ENCODE results near the gene DRD4.

The DRD4 gene

GRCh38 chr11:617912-618682 is 19.0 kb upstream of the DRD4 start:
- Histone ChIP-seq H3K27ac (ENCODE audit: low read depth, low read length) (no peak overlapping the region), H3K36me3 (ENCODE audit: insufficient read depth, low read length) (peaks cover 1% of the 10 kb centered on the region), H3K4me1 (ENCODE audit: insufficient read depth, low read length) (peaks cover 13% of the 10 kb centered on the region), H3K4me3 (ENCODE audit: low read depth in 1 of 2, low read length in 2 of 2) (no peak overlapping the region), H3K9ac (ENCODE audit: low read length) (no peak overlapping the region), H3K27me3 (ENCODE audit: control insufficient read depth in 1 of 2, insufficient read depth in 2 of 2, low read length in 2 of 2) (peaks cover 0 to under 1% of the 10 kb centered on the region in 2 donors), H3K9me3 (ENCODE audit: low read length) (no peaks in the 10 kb centered on the region)

GRCh38 chr11:618856-619627 is 18.0 kb upstream of the DRD4 start:
- no peak overlapping the region for H3K9ac ChIP-seq (ENCODE audit: low read length)
- no peaks in the 10 kb centered on the region for H3K9me3 ChIP-seq (ENCODE audit: low read length)
- H3K4me1 ChIP-seq (ENCODE audit: insufficient read depth, low read length): peaks cover 13% of the 10 kb centered on the region
- no peak overlapping the region for H3K4me3 ChIP-seq (ENCODE audit: low read depth in 1 of 2, low read length in 2 of 2)
- no peaks in the 10 kb centered on the region for H3K36me3 ChIP-seq (ENCODE audit: insufficient read depth, low read length)
- peaks cover 0 to 8% of the 10 kb centered on the region in 2 donors for H3K27me3 ChIP-seq (ENCODE audit: control insufficient read depth in 1 of 2, insufficient read depth in 2 of 2, low read length in 2 of 2)
- H3K27ac ChIP-seq (ENCODE audit: low read depth, low read length): no peak overlapping the region

- H3K27ac ChIP-seq (ENCODE audit: low read depth, low read length): no peak overlapping the region
- H3K4me3 ChIP-seq (ENCODE audit: low read depth in 1 of 2, low read length in 2 of 2): no peak overlapping the region
- no peaks in the 10 kb centered on the region for H3K36me3 ChIP-seq (ENCODE audit: insufficient read depth, low read length)
Observed at GRCh38 chr11:619628-620050, 17.4 kb upstream of the DRD4 start.

GRCh38 chr11:620201-620600 is 16.9 kb upstream of the DRD4 start:
- Histone ChIP-seq H3K27me3 (ENCODE audit: control insufficient read depth in 1 of 2, insufficient read depth in 2 of 2, low read length in 2 of 2) (peaks cover 0 to 19% of the 10 kb centered on the region in 2 donors), H3K36me3 (ENCODE audit: insufficient read depth, low read length) (no peaks in the 10 kb centered on the region), H3K9ac (ENCODE audit: low read length) (no peak overlapping the region), H3K4me3 (ENCODE audit: low read depth in 1 of 2, low read length in 2 of 2) (no peak overlapping the region), H3K9me3 (ENCODE audit: low read length) (no peaks in the 10 kb centered on the region), H3K4me1 (ENCODE audit: insufficient read depth, low read length) (peaks cover 5% of the 10 kb centered on the region), H3K27ac (ENCODE audit: low read depth, low read length) (no peak overlapping the region)

More at GRCh38 chr11:619628-620050, 17.4 kb upstream of the DRD4 start:
- H3K9me3 ChIP-seq (ENCODE audit: low read length): no peaks in the 10 kb centered on the region
- peaks cover 7% of the 10 kb centered on the region for H3K4me1 ChIP-seq (ENCODE audit: insufficient read depth, low read length)
- H3K27me3 ChIP-seq (ENCODE audit: control insufficient read depth in 1 of 2, insufficient read depth in 2 of 2, low read length in 2 of 2): peaks cover 0 to 13% of the 10 kb centered on the region in 2 donors
- no peak overlapping the region for H3K9ac ChIP-seq (ENCODE audit: low read length)

GRCh38 chr11:620935-621814 is 15.9 kb upstream of the DRD4 start:
- no peak overlapping the region for H3K9ac ChIP-seq (ENCODE audit: low read length)
- H3K4me3 ChIP-seq (ENCODE audit: low read depth in 1 of 2, low read length in 2 of 2): no peak overlapping the region
- H3K4me1 ChIP-seq (ENCODE audit: insufficient read depth, low read length): peaks cover 2% of the 10 kb centered on the region
- peaks cover 0 to 29% of the 10 kb centered on the region in 2 donors for H3K27me3 ChIP-seq (ENCODE audit: control insufficient read depth in 1 of 2, insufficient read depth in 2 of 2, low read length in 2 of 2)
- no peaks in the 10 kb centered on the region for H3K36me3 ChIP-seq (ENCODE audit: insufficient read depth, low read length)
- H3K9me3 ChIP-seq (ENCODE audit: low read length): no peaks in the 10 kb centered on the region
- no peak overlapping the region for H3K27ac ChIP-seq (ENCODE audit: low read depth, low read length)

- no peak overlapping the region for H3K4me3 ChIP-seq (ENCODE audit: low read depth in 1 of 2, low read length in 2 of 2)
- H3K36me3 ChIP-seq (ENCODE audit: insufficient read depth, low read length): no peaks in the 10 kb centered on the region
- H3K27ac ChIP-seq (ENCODE audit: low read depth, low read length): no peak overlapping the region
- peaks cover 0 to 34% of the 10 kb centered on the region in 2 donors for H3K27me3 ChIP-seq (ENCODE audit: control insufficient read depth in 1 of 2, insufficient read depth in 2 of 2, low read length in 2 of 2)
- no peaks in the 10 kb centered on the region for H3K4me1 ChIP-seq (ENCODE audit: insufficient read depth, low read length)
- H3K9me3 ChIP-seq (ENCODE audit: low read length): no peaks in the 10 kb centered on the region
- no peak overlapping the region for H3K9ac ChIP-seq (ENCODE audit: low read length)
Observed at GRCh38 chr11:621838-622237, 15.2 kb upstream of the DRD4 start.

GRCh38 chr11:623349-623869 is 13.7 kb upstream of the DRD4 start:
- H3K4me1 ChIP-seq (ENCODE audit: insufficient read depth, low read length): no peaks in the 10 kb centered on the region
- H3K9me3 ChIP-seq (ENCODE audit: low read length): no peaks in the 10 kb centered on the region
- H3K27me3 ChIP-seq (ENCODE audit: control insufficient read depth in 1 of 2, insufficient read depth in 2 of 2, low read length in 2 of 2): peaks cover 0 to 34% of the 10 kb centered on the region in 2 donors
- no peaks in the 10 kb centered on the region for H3K36me3 ChIP-seq (ENCODE audit: insufficient read depth, low read length)
- no peak overlapping the region for H3K27ac ChIP-seq (ENCODE audit: low read depth, low read length)
- no peak overlapping the region for H3K4me3 ChIP-seq (ENCODE audit: low read depth in 1 of 2, low read length in 2 of 2)
- H3K9ac ChIP-seq (ENCODE audit: low read length): no peak overlapping the region

- Histone ChIP-seq H3K4me3 (ENCODE audit: low read depth in 1 of 2, low read length in 2 of 2) (no peak overlapping the region), H3K9me3 (ENCODE audit: low read length) (no peaks in the 10 kb centered on the region), H3K27ac (ENCODE audit: low read depth, low read length) (no peak overlapping the region), H3K36me3 (ENCODE audit: insufficient read depth, low read length) (no peaks in the 10 kb centered on the region), H3K9ac (ENCODE audit: low read length) (no peak overlapping the region), H3K4me1 (ENCODE audit: insufficient read depth, low read length) (no peaks in the 10 kb centered on the region), H3K27me3 (ENCODE audit: control insufficient read depth in 1 of 2, insufficient read depth in 2 of 2, low read length in 2 of 2) (peaks cover 0 to 34% of the 10 kb centered on the region in 2 donors)
Observed at GRCh38 chr11:623999-624704, 12.9 kb upstream of the DRD4 start.

GRCh38 chr11:624705-625635 is 12.1 kb upstream of the DRD4 start, which contains the start of gene CDHR5:
TSS of gene CDHR5 (minus strand) at chr11:624955. CDS start at chr11:624902, 53 bp downstream.
- Histone ChIP-seq H3K9me3 (ENCODE audit: low read length) (no peaks in the 10 kb centered on the region), H3K27me3 (ENCODE audit: control insufficient read depth in 1 of 2, insufficient read depth in 2 of 2, low read length in 2 of 2) (peaks cover 0 to 34% of the 10 kb centered on the region in 2 donors), H3K27ac (ENCODE audit: low read depth, low read length) (no peak within 1 kb of the TSS), H3K9ac (ENCODE audit: low read length) (no peak within 1 kb of the TSS), H3K4me3 (ENCODE audit: low read depth in 1 of 2, low read length in 2 of 2) (no peak within 1 kb of the TSS), H3K4me1 (ENCODE audit: insufficient read depth, low read length) (peaks cover 4% of the 10 kb centered on the region), H3K36me3 (ENCODE audit: insufficient read depth, low read length) (no peaks in the 10 kb centered on the region)

Measured in muscle layer of colon (tissue), 2 donors.